NB4 (cell line): ENCODE results near the gene OLIG2.

Experiments
- DNase-seq: peaks from one replicate; pipeline ENCODE4 v3.0.0; 2010; ENCODE audit warnings: low read depth
- H3K4me3 ChIP-seq: one replicate; pipeline ENCODE4 v1.5.1; 2011; ENCODE audit warnings: mild to moderate bottlenecking, low read depth, low read length, moderate library complexity
- CTCF ChIP-seq: IDR thresholded peaks from one replicate; pipeline ENCODE4 v1.5.1; 2012; ENCODE audit warnings: low read depth, low read length
- MYC ChIP-seq: IDR thresholded peaks from 2 replicates; pipeline ENCODE4 v1.6.1; 2011; ENCODE audit warnings: low read depth, low read length
- POLR2A ChIP-seq: IDR thresholded peaks from 2 replicates; pipeline ENCODE4 v1.6.1; 2011; ENCODE audit warnings: mild to moderate bottlenecking; ENCODE audit not compliant: insufficient read length; ENCODE audit errors: extremely low read depth
- TF ChIP-seq, protein P1 (sequence below): IDR thresholded peaks from 2 replicates; pipeline ENCODE4 v1.6.1; 2011; ENCODE audit warnings: low read depth, low read length

The OLIG2 gene

DNA sequence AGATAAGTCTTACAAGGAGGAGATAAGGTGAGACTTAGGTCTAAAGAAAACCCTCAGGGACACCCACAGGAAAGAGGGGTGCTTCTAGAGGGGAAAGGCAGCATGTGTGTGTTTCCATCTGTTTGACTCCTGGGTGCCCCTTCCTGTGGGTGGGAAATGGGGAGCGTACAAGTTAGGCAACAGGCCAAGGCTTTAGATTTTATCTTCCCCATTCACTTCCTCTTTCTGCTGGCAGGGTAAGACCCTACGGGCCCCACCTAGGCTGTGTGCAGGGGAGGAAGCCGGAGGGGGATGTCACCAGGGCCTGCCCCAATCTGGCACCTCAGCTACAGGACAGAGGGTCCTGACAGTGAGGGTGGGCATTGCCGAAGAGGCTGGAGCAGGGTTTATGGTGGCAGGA, 41.7 kb downstream of the OLIG2 start:
- DNase-seq: peak; percentile 96
- TF ChIP-seq POLR2A: no peak
- no peak for TF ChIP-seq CTCF
- peak; percentile 88 for TF ChIP-seq MYC
- TF ChIP-seq, protein P1, sequence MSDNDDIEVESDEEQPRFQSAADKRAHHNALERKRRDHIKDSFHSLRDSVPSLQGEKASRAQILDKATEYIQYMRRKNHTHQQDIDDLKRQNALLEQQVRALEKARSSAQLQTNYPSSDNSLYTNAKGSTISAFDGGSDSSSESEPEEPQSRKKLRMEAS: peak; percentile 80
- no peak overlapping the region for H3K4me3 ChIP-seq

GRCh38 chr21:33069243-33069642, 43.5 kb downstream of the OLIG2 start:
- no peak for DNase-seq
- TF ChIP-seq, protein P1: no peak
- TF ChIP-seq POLR2A (no peak), MYC (no peak), CTCF (no peak)
- peak overlapping the region; percentile 51 for H3K4me3 ChIP-seq

DNA sequence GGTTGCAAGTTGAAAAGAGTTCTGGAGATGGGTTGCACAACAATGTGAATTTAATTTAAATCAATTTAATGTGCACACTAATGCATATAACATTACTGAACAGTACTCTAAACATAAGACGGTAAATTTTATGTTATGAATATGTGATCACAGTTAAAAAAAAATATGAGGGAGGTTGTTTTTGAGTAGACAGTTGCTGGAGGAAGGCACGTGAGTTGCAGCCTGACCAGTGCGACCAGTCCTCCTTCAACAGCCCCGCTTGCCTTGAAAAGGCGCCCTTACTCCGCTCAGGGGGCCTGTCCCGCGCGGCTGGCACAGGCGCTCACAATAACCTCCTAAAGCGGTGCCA, 43.9 kb downstream of the OLIG2 start:
- peak overlapping the region; percentile 51 for H3K4me3 ChIP-seq
- no peak for DNase-seq
- TF ChIP-seq MYC: no peak
- TF ChIP-seq POLR2A: peak; percentile 14

- peak; percentile 95 for DNase-seq
- TF ChIP-seq MYC: no peak
- no peak for TF ChIP-seq POLR2A
- no peak for TF ChIP-seq CTCF
- TF ChIP-seq, protein P1: no peak
- H3K4me3 ChIP-seq: peak within 1 kb of the TSS; percentile 94
Measured at GRCh38 chr21:33069994-33070743, 44.4 kb downstream of the OLIG2 start, which contains the start of gene OLIG1. Gene OLIG1 (plus strand): TSS chr21:33070141. CDS start chr21:33070247, 106 bp downstream.

DNA sequence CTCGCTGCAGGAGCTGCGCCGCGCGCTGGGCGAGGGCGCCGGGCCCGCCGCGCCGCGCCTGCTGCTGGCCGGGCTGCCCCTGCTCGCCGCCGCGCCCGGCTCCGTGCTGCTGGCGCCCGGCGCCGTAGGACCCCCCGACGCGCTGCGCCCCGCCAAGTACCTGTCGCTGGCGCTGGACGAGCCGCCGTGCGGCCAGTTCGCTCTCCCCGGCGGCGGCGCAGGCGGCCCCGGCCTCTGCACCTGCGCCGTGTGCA, 44.9 kb downstream of the OLIG2 start:
- TF ChIP-seq MYC (no peak), CTCF (no peak), POLR2A (no peak)
- TF ChIP-seq, protein P1: no peak
- peak overlapping the region; percentile 94 for H3K4me3 ChIP-seq
- no peak for DNase-seq

DNA sequence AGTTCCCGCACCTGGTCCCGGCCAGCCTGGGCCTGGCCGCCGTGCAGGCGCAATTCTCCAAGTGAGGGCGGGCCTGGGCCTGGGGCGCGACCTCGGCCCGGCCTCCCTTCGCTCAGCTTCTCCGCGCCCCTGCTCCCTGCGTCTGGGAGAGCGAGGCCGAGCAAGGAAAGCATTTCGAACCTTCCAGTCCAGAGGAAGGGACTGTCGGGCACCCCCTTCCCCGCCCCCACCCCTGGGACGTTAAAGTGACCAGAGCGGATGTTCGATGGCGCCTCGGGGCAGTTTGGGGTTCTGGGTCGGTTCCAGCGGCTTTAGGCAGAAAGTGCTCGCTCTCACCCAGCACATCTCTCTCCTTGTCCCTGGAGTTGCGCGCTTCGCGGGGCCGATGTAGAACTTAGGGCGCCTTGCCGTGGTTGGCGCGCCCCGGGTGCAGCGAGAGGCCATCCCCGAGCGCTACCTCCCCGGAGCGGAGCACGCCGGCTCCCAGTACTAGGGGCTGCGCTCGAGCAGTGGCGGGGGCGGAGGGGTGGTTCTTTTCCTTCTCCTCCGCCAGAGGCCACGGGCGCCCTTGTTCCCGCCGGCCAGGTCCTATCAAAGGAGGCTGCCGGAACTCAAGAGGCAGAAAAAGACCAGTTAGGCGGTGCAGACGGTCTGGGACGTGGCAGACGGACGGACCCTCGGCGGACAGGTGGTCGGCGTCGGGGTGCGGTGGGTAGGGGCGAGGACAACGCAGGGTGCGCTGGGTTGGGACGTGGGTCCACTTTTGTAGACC, 45.4 kb downstream of the OLIG2 start:
- H3K4me3 ChIP-seq: peak overlapping the region; percentile 94
- peak; percentile 73 for DNase-seq
- TF ChIP-seq, protein P1: no peak
- TF ChIP-seq POLR2A (no peak), MYC (no peak), CTCF (no peak)
